Ishikawa (cell line): ENCODE data around the gene EPHA7.

Experiments
- TCF12 ChIP-seq: IDR thresholded peaks from 2 replicates; pipeline ENCODE4 v1.6.1; 2012; ENCODE audit warnings: low read depth
- TF ChIP-seq, protein P1 (sequence below): IDR thresholded peaks from 2 replicates; pipeline ENCODE4 v1.6.1; 2012

DNA sequence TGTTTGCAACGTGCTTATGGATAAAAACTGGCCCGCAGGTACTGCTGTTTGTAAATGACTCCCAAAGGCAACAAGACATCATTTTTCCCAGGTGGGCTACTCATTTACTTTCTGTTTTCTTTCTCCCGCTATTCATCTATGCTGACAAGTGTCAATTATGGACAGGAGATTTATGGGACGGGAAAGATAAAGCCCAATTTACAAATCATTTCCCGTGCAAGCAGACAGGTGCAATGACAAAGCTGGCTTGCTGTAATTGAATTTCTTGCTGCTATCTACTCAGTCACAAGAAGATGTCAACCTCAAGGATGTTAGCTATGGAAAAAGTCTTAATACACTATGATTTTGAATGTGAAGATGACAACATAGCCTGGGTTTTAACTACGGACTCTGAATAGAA is 125.5 kb downstream of the EPHA7 start:
- TF ChIP-seq TCF12: no peak
- TF ChIP-seq, protein P1, sequence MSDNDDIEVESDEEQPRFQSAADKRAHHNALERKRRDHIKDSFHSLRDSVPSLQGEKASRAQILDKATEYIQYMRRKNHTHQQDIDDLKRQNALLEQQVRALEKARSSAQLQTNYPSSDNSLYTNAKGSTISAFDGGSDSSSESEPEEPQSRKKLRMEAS: no peak
